ENCODE results near the gene PFDN4.

Gene PFDN4, protein sequence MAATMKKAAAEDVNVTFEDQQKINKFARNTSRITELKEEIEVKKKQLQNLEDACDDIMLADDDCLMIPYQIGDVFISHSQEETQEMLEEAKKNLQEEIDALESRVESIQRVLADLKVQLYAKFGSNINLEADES

DNA sequence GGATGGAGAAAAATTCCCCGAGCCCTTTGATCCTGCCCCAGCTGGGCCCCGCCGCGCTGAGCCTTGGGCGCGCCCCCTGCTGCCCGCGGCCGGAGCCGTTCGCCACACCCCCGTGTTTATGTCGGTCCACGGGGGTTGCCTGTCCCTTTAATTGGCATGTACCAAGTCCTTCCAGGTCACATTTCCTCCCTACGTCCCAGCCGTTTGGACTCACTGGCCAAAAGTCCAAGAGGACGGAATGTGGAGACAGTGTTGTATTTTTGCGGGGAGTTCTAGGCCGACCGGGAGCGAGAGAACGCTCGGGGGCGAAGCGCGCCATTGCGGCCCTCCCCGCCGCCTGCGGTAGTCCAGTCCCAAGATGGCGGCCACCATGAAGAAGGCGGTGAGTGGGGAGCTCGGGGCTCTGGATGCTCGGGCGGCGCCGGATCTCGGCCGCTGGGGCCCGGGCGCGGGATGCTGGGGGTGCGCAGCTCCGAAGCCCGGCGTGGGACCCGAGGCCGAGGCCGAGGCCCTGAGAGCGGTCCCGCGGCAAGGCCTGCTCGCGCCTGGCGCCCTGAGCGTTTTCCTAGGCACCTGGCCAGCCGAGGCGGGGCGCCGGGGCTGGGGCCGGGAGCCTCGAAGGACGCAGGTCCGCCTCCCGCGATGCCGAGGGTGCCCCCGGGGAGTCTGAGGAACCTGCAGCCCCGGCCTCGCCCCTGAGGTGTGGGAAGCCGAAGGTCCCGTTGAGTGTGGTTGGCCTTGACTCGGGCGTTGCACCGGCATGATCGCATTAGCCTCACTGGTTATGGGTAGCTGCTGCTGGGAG lies at the start of gene PFDN4:
PFDN4 (plus strand) TSS at position 345 of the 805 bp plus-strand sequence; CDS start at position 359, 14 bp downstream.
- DNase-seq: peak; percentile 96

DNA sequence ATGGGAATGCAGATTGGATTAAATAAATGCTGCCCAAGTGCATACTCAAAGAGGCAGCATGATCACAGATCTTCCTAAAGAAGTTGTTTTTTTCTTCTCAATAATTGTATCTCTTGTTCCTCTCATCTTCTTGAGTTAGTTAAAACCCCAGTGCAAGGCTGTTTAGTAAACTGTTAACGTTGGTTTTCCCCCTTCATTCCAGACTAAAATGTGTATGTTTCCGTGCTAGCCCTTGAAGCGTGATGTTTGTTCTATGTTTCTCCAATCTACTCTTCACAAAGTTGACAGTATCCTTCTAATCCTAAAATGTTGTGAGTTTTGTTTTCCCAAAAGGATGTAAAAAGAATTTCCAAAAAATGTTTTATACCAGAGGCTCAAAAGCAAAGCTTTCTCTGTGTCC lies 49.7 kb upstream of the PFDN4 start:
- DNase-seq: no peak

DNA sequence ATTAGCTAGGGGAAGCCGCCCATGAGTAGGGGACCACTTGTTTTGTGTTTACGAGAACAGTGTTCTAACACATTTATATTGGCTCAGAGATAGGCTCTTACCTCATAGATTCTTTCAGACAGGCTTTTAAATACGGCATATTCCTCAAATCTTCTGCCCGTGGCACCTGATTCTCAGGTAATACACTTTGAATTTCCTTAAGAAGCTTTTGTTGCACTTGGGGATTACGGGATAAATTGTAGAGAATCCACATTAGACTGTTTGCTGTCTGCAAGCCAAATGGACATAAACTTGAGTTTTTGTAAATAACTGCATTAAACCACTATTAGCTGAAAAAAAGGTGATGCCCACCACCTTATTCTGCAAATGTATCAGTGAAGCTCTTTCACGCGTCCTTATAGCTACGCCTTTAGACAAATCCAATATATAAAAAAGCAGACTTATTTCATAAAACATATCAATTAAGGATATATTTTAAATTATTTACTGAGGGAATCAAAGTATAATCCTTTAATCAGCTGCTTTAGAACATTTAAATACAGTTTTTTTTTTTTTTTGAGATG lies 49.0 kb upstream of the PFDN4 start:
- no peak for DNase-seq

DNA sequence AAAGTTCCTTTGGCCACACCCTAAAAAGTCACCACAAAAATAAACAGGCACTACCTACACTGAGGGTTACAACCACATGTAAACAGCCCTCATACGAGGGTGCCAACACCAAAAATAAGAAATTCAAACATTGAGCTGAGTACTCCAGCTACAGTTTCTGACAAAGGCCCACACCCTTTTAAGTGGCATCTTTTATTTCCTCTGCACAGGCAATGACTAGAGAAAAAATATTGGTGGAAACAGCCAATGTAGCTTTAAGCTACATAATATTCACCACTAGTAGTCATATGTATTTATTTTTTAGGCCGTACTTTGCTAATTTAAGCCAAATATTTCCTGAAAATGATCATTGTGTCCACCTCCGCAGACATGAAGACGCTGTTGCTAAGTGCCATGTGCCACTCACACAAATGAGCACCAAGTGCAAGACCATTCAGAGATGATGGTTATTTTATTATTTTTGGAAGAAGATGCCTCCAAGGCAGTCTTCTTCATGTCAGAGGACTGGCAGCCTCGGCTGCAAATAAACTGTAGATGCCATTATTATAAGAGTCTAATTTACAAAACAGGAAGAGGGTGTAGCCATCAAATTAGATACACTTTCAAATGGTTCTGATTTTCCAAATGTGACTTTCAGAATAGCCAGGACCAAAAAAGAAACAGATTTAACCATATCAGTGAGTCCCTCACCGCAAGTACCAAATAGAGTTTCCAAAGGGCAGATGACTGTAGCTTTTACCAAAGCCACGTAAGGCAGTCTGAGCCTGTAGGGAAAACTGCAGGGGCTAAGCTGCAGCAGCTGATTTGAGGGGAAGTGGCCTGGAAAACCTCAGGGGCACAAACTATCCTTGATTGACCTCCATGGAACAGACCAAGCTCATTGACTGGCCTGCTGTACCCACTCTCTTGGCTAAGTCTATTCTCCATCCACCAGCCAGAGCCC lies 47.6 kb upstream of the PFDN4 start:
- DNase-seq: no peak

DNA sequence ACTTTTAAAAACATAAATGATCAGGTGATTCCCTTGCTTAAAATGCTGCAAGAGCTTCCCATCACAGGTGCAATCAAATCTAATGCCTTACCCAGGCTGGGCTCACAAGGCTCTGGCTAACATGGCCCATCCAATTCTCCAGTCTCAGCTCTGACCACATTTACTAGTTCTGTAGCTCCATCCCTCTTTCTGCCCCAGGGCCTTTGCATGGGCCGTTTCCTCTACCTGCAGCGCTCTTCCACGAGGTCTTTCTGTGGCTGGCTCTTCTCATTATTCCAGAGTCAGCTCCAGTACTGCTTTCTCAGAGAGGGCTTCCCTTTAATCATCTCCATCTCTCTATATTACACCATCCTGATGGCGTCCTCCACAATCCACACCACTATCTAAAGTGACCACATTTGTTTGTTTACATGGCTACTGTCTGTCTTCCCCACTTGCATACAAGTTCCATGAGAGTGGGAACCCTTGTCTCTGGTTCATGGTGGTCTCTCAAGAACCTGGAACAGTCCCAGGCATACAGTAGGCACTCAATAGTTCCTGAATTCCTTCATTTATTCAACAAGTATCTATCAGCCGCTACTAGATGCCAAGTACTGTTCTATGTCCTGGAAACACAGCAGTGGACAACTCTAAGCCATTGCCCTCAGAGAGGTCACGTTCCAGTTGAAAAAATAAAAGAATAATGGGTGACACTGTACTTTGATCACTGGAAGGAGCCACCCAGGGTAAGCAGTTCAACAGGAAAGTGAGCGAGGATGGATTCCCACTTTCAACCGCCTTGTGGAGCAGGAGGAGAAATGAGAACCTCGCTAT lies 46.7 kb upstream of the PFDN4 start:
- no peak for DNase-seq

DNA sequence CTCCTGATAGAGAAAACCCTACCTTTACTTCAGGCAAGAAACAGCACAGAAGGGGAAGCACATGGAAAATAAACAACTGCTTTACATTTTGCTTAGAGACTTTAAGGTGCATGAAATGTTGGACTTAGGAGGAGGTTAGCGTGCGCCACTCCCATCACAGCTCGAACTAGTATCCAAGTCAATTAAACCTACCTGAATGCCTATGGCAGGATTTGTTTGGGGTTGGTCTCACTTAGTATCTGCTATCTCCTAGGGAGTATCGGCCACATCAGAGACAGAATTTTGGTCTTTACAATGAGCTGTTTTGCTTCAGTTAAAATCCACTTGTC lies 46.1 kb upstream of the PFDN4 start:
- no peak for DNase-seq

DNA sequence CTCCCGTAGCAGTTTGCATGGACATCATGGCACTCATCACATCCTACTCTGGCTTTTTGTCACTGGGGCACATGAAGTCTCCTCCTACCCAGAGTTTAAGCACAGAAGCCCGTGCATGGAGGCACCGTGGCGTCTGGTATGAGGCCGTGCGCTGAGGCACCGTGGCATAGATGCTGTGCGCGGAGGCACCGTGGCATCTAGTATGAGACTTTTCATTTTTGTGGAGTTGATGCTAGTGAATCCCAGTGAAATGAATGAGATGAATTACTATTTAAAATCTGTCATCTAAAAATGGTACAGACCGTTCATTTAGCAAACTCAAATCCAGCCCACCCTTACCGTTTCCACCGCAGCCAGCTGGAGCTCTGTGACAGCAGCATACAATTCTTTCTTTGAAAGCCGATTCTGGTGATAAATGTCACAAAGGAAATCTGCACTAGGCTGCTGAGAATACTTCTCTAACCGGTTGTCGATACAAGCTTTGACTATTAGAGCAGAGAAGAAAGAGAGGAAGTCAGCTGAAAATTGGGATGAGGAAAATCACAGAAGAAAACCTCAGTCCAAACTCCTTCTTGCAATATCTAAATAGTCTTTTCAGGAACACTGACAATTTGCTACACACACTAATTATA lies 45.4 kb upstream of the PFDN4 start:
- no peak for DNase-seq

DNA sequence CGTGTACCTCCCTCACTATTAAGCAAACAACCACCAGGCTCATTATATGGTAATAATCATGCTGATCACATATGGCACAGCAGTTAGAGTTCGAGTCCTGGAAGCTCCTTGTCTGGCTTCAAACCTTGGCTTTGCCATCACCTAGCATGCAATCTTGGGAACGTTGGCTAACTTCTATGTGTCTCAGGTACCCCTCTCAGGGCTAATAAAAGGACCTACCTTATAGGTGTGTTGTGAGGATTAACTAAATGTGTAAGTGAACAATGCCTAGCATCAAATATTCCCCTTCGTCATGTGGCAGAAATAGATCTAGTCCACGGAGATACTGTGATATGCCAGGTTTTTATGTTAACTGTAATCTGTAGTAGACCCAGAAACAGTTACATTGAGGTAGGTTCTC lies 44.5 kb upstream of the PFDN4 start:
- DNase-seq: no peak

DNA sequence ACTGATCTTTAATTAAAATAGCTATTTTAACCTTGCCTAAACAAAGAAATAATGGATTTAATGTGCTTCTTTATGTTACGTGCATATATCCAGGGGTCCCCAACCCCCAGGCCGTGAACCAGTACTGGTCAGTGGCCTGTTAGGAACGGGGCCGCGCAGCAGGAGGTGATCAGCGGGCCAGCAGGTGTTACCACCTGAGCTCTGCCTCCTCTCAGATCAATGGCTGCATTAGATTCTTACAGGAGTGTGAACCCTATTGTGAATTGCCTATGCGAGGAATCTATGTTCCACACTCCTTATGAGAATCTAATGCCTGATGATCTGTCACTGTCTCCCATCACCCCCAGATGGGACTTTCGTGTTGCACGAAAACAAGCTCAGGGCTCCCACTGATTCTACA lies 42.9 kb upstream of the PFDN4 start:
- no peak for DNase-seq

DNA sequence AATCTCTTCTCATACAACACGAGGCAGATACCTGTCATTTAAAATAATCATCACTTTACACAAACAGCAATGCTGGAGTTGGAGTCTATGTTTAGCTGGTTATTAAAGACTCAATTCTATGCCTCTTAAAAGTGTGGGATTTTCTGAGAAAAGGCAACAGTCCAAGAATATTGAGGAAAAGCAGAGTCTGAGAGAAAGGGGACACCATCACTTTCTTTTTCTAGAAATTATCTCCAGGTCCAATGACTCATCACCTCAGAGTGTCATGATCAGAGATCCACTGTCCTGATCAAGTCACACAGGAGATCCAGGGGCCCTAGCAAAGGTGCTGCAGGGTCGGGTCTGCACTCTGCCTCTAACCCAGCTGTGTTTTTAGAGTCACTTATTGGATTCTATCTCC lies 42.1 kb upstream of the PFDN4 start:
- DNase-seq: no peak

DNA sequence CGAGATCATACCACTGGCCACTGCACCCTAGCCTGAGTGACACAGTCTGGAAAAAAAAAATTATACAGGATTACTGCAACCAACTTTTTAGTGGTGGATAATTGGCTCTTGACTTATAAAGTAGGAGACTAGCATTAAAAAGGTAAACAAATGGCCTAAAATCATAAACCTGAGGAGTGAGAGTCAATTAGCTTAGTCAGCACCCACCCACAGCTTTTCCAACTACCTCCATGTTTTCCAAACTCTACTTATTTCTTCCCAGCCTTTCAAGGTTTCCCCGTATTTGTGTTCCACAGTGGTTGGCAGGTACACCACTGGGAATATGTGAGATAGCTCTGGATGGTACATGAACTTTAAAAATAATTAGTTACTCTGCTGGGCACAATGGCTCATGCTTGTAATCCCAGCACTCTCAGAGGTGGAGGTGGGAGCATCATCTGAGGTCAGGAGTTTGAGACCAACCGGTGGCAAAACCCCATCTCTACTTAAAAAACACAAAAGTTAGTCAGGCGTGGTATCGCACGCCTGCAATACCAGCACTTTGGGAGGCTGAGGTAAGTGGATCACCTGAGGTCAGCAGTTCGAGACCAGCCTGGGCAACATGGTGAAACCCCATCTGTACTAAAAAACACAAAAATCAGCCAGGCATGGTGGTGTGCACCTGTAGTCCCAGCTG lies 40.8 kb upstream of the PFDN4 start:
- no peak for DNase-seq

DNA sequence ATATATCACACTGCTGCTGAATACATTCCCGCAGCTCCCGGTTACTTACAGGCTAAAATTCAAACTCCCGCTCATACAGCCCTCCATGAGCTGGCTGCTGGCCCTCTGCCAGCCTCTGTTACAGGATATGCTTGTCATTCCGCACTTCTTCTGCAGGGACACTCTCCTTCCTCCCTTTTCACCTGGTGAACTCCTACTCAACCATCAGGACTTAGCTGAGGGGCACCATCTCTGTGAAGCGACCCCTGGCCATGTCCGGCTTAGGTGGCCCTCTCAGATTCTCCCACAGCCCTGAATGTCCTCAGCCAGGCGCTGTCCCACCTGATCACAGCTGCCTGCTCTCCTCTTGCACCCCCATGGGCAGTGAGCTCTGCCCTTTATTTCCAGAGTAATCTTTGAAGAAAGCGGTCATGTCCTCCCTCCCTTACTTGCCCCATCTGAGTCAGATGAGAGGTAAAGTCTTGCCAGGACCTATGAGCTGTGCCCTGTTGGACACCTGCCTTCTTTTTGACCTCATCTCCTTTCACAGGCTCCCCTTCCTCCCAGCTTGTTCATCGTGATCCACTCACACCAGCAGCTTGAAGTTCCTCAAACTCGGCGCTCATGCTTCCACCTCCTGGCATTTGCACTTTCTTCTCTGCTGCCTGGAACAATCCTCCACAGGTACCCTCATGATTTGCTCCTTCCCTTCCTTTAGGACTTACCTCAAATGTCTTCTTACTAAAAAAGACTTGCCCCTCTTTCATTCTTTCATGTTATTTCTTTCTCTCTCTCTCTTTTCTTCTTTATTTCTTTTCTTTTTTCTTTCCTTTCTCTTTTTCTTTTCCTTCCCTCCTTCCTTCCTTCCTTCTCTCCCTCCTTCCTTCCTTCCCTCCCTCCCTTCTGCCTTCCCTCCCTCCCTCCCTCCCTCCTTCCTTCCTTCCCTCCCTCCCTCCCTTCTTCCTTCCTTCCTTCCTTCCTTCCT lies 39.7 kb upstream of the PFDN4 start:
- no peak for DNase-seq

DNA sequence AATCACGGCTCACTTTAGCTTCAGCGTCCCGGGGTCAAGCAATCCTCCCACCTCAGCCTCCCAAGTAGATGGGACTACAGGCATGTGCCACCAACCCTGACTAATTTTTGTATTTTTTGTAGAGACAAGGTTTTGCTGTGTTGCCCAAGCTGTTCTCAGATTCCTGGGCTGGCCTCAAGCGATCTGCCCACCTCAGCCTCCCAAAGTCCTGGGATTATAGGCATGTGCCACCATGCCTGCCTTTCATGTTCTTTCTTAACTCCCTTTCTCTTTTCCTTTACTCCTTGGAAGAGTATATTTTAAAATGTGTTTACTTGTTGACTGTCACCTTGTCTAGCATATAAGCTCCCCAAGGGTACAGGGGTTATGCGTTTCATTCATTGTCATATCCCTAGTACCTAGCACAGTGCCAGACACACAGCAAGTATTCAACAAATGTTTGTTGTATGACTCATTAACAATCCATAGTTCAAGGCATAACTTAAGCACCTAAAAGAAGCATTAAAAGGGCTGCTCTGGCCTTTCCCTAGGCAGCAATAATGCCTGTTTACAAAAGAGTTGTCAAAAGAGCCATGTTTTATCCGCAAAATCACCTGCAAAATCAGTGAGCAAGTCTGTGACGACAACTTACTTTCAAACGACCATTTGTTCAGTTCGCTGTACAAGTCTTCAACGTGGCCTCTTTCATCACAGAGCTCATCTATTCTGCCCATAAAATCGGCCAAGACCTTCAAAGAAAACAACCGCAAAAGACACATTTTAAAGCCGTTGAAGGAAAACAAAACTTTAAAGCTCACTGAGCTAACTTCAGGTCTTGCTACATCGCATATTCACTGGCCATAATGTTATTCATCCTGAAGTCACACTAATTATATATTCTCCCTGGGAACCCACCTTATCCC lies 38.7 kb upstream of the PFDN4 start:
- no peak for DNase-seq

DNA sequence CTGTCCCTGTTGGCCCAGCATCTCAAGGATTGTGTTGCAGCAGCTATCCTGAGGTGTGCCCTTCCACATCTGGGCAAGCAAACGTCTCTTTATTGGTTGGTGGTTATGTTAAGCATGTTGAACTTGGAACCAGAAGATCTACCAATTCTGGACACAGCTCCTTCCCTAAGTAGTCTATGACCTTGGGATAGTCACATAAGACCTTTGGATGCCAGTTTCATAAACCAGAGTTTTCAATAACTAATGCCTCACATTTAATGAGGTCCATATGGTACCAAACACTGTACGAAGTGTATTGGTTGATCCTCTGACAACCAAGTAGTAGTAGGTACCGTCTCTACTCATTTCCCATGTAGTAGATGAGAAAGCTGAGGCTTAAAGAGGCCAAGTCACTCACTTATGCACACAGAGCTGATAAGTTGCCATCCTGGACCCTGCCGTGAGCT lies 37.8 kb upstream of the PFDN4 start:
- DNase-seq: no peak

DNA sequence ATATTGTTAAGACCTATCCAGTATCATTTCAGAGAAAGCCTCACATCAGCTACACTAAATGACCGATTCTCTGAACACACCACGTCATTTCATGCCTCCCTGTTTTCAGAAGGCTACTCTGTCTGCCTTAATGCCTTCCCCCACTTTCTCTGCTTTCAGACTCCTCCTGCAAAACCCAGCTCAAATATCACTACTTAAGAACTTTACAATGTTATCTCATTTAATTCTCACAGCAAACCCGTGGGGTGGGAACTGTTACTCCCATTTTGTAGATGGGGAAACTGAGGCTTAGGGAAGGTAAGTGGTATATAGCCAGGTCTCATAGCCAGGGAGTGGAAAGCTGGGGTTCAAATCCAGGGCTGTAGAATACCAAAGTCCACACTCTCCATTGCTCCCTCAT lies 36.9 kb upstream of the PFDN4 start:
- no peak for DNase-seq

DNA sequence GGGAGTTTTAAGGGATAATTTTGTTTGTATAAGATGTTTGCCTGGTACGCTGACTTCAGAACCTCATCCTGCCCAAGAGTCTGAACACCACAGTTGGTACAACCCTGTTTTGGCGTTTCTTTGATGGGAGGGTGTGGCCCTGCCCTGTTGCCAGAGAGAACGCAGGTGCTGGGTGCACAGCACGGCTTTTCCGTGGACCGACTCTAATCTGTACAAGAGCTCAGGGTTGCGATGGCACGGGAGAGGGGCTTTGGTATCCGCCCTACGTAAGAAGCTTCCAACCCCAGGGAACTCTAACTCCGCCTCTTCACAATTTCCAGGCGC lies 35.4 kb upstream of the PFDN4 start:
- no peak for DNase-seq

DNA sequence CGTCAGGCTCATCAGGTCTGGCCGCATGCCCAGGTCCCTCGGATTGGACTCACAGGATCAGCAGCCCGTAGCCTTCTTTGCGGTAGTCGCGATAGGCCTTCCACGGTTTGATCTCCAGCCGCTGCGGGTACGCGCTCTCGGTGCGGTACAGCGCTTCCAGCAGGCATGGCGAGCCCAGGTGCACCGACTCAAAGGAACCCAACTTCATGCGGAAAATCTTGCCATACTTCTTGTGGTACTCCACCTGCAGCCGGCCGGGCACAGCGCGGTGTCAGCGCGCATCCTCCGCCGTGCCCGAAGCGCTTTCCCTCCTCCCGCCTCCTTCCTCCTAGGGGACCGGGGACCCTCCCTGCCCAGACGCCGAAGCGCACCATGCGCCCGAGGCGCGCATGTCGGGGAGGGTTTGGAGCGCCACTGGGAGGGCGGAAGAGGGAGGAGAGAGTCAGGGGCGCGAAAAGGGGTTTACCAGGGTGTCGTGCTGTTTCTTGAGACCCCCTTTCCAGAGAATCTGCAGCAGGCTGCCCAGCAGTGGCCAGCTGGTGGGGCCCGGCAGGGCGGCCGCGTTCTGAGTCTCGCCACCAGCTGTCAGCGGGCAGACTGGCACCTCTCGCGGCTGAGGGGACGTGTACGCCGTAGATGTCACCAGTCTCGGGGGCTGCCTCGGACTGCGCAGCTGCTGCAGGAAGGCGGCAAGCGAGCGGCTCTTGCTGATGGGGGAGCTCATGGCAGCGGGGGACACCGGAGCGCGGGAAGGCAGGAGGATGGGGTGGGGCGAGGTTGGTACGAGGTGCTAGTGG lies 34.8 kb upstream of the PFDN4 start:
- peak; percentile 58 for DNase-seq

All from activated CD8-positive, alpha-beta memory T cell treated with anti-CD3 and anti-CD28 coated beads for 24 hours (primary cell).